ENCODE results near the gene ARHGAP26.

ARHGAP26 gene

DNA sequence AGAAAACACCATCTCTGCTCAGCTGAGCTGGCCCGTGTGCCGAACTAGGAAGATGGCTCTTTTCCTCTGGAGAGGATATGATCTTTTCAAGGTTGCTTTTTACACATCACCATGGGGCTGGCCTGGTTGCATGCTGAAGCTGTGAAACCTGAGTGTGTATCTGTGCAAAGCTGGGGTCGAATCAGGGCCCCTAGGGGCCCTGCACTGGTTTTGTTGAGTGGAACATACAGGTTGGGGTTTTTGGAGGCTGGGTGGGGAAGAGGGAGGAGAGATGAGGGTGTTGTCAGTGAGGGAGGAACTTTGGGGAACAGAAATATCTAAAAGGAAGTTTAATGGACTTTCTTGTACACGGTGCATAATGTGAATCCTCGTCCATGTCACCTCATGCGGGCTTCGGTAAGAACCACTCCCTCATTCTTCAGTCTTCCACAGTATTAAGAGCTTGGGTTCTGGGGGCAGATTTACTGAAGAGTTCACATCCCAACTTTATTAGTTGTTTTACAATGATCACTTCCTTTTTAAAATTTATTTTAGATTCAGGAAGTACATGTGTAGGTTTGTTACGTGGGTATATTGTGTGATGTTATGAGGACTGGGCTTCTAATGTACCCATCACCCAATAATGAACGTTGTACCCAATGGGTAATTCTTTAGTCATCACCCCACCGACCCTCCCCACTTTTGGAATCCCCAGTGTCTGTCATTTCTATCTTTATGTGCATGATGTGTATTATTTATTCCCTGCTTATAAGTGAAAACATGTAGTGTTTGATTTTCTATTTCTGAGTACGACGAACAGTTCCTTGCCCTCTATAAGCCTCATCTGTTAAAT is 395.1 kb downstream of the ARHGAP26 start:
- H3K9me3 Mint-ChIP-seq = no peaks in the 10 kb centered on the region
- H3K4me3 Mint-ChIP-seq = no peak overlapping the region
- no peaks in the 10 kb centered on the region for H3K4me1 Mint-ChIP-seq
- no peak for DNase-seq
- peaks cover 2% of the 10 kb centered on the region for H3K36me3 Mint-ChIP-seq
- CTCF ChIA-PET = no interaction called here
- no peaks in the 10 kb centered on the region for H3K27me3 Mint-ChIP-seq
- no peak overlapping the region for H3K27ac Mint-ChIP-seq

DNA sequence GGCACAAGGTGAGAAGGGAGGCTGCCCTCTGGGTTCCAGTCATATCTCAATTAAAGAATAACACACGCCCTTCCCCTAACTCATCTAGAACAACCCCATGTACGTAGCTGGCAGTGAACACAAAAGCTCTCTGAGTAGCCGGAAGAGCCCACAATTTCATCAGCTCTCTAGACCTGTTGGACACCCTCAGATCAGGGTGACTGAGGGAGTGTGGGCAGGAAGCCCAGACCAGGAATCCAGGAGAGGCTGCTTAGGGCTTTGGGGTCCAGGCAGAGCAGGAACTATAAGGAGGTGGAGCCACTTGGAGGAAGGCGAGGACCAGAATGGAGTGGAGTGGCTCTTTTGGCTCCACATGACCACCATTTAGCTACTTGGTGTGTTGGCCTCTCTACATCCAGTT is 395.9 kb downstream of the ARHGAP26 start:
- no peak for DNase-seq
- Mint-ChIP-seq H3K36me3 (peaks cover 2% of the 10 kb centered on the region), H3K27me3 (no peaks in the 10 kb centered on the region), H3K9me3 (no peaks in the 10 kb centered on the region), H3K4me3 (no peak overlapping the region), H3K4me1 (no peaks in the 10 kb centered on the region), H3K27ac (no peak overlapping the region)
- CTCF ChIA-PET = no interaction called here

DNA sequence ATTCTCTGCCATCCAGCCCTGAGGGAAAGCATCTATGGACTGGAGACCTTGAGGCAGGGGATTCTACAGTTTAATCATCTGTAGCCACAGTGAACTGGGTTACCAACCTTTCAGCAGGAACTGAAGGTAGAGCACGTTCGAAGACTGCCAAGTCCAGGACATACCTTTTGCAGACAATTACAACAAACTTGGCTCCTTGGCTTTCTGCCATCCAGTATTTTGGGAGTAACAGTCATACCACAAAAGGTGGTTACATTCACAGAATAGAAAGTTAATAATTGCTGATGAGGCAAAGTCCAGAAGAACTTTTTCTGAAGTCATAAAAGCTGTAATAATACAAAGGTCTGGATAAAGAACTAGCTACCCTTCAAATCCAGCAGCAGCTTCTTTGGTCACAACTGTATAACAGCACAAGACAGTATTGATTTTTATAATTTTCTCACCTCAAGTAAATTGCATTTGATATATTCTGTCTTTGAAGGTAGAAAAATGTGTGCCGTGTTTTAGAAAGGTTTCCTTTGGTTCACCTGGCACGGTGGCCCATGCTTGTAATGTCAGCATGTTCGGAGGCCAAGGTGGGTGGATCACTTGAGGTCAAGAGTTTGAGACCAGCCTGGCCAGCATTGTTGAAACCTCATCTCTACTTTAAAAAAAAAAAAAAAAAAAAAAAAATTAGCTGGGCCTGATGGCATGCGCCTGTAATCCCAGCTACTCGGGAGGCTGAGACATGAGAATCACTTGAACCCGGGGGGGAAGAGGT is 396.7 kb downstream of the ARHGAP26 start:
- H3K4me3 Mint-ChIP-seq = no peak overlapping the region
- H3K27ac Mint-ChIP-seq = no peak overlapping the region
- H3K9me3 Mint-ChIP-seq = no peaks in the 10 kb centered on the region
- CTCF ChIA-PET = no interaction called here
- no peaks in the 10 kb centered on the region for H3K4me1 Mint-ChIP-seq
- H3K36me3 Mint-ChIP-seq = no peaks in the 10 kb centered on the region
- no peaks in the 10 kb centered on the region for H3K27me3 Mint-ChIP-seq
- DNase-seq = no peak

DNA sequence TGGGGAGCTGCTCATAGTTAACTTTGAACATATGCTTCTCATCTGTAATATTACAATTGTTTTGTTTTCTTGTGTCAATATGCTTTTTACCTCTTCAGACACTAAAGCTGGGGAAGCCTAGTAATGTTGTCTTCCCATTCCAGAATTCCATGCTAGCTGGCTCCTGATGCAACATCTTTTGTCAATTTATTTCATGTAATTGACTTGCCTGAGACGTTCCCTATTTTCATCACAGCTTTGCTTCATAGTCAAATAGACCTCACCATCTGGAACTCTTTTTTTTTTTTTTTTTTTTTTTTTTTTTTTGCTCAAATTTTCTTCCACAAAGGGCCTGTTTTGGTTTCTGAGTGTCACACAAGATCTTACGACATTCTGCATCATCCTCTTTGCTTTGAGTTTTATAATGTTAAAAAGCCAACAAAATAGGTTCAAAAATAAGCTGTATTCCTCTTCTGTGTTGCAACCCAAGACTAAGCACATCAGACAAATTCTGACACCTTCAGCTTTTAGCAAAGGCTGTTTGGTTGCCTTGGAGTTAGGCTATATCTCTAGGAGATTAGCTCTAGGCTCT is 398.1 kb downstream of the ARHGAP26 start:
- DNase-seq = no peak
- H3K4me1 Mint-ChIP-seq = no peaks in the 10 kb centered on the region
- H3K9me3 Mint-ChIP-seq = no peaks in the 10 kb centered on the region
- CTCF ChIA-PET = no interaction called here
- H3K36me3 Mint-ChIP-seq = no peaks in the 10 kb centered on the region
- H3K27me3 Mint-ChIP-seq = no peaks in the 10 kb centered on the region
- H3K27ac Mint-ChIP-seq = no peak overlapping the region
- no peak overlapping the region for H3K4me3 Mint-ChIP-seq

DNA sequence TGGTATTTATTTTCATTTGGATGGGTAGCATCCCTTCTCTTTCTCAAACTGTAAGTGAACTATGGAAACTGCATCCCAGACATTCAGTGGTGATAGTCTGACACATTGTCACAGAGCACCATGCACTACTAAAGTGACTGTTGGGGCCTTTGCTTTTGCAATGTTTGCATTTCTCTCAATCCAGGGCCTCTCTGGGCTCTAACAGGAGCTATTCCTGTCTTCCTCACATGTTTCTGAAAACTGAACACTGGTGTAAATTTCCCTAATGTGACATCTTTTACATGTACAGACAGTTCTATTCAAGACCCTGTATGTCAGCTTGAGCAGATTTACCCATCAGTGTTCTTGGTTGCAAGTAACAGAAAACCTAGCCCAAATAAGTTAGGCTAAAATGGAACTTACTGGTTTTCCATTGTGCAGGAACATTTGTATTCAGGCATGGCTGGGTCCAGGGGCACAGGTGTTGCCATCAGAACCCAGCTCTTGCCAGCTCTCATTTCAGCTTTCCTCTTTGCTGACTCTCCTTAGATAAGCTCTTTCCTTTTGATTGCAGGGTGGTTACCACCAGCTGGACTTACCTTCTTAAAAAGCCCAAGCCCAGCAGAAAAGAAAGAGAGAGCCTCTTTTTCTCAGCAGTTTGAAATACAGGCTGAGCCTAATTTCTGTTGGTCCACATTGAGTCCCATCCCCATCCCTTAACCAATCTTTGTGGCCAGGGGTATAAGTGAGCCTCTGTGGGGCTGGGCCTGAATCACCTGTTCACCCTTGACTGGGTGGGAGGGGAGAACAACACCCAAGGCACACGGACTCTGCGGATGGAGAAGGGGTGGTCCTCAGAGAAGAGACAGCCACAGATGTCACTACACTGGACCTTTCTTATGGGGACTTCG is 399.0 kb downstream of the ARHGAP26 start:
- Mint-ChIP-seq H3K4me1 (no peaks in the 10 kb centered on the region), H3K36me3 (no peaks in the 10 kb centered on the region), H3K27ac (no peak overlapping the region), H3K4me3 (no peak overlapping the region), H3K9me3 (no peaks in the 10 kb centered on the region), H3K27me3 (no peaks in the 10 kb centered on the region)
- CTCF ChIA-PET = no interaction called here
- DNase-seq = no peak

DNA sequence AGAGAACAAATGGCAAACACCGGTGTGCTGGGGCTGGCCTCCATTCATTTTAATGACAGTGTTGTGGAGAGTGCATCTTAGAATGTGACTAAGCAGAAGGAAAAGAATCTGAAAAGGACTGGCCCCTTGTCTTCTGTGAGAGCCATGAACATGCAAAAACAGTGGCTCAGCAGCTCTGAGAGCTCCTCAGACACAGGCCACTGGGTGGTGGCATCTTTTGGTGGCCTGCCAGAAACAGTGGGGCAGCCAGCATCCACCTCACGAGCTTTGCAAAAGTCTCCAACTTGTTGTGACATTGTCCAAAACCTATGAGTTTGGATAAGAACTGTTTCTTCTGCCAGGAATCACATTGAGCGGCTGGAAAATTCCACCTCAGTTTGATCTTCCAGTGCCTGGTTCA is 399.9 kb downstream of the ARHGAP26 start:
- no peak overlapping the region for H3K27ac Mint-ChIP-seq
- CTCF ChIA-PET = no interaction called here
- DNase-seq = no peak
- no peaks in the 10 kb centered on the region for H3K4me1 Mint-ChIP-seq
- H3K36me3 Mint-ChIP-seq = no peaks in the 10 kb centered on the region
- no peak overlapping the region for H3K4me3 Mint-ChIP-seq
- no peaks in the 10 kb centered on the region for H3K9me3 Mint-ChIP-seq
- H3K27me3 Mint-ChIP-seq = no peaks in the 10 kb centered on the region

DNA sequence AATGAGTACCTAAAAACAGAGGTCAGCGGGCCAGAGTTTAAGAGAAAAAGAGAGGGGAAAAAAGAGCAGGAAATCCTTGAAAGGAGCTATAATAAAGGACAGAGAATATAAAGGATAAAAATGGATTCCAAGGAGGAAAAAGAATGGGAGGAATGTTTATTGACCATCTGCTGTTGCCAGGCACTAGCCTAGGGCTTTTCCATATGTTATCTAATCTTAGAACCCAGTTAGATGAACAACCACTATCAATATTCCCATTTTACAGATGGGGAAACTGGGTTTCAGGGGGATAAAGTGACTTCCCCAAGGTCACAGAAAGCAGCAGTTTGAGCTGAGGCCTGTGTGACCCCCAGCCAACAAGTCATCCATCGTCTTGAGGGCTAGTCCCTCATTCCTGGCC is 400.8 kb downstream of the ARHGAP26 start:
- Mint-ChIP-seq H3K4me3 (no peak overlapping the region), H3K36me3 (no peaks in the 10 kb centered on the region), H3K9me3 (no peaks in the 10 kb centered on the region), H3K27me3 (no peaks in the 10 kb centered on the region), H3K27ac (no peak overlapping the region), H3K4me1 (no peaks in the 10 kb centered on the region)
- CTCF ChIA-PET = no interaction called here
- no peak for DNase-seq

DNA sequence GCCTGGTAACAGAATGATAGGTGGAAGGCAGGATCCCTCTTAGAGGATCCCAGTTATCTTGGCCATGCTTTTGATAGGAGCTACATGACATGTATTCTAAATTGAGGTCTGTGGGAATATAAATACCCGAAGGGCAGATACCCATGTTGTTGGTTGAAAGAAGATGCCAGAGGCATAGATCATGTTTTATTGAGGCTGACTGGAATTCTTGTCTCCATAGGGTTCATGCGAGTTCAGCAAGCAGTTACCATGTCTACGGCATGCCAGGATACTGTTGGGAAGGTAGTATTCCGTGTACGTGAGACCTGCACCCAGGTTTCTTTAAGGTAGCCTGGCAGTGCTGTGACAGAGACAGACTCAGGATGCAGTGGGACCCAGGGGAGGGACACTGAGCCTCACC is 402.6 kb downstream of the ARHGAP26 start:
- Mint-ChIP-seq H3K36me3 (no peaks in the 10 kb centered on the region), H3K4me1 (no peaks in the 10 kb centered on the region), H3K4me3 (no peak overlapping the region), H3K9me3 (no peaks in the 10 kb centered on the region), H3K27ac (no peak overlapping the region), H3K27me3 (no peaks in the 10 kb centered on the region)
- no peak for DNase-seq
- CTCF ChIA-PET = no interaction called here

DNA sequence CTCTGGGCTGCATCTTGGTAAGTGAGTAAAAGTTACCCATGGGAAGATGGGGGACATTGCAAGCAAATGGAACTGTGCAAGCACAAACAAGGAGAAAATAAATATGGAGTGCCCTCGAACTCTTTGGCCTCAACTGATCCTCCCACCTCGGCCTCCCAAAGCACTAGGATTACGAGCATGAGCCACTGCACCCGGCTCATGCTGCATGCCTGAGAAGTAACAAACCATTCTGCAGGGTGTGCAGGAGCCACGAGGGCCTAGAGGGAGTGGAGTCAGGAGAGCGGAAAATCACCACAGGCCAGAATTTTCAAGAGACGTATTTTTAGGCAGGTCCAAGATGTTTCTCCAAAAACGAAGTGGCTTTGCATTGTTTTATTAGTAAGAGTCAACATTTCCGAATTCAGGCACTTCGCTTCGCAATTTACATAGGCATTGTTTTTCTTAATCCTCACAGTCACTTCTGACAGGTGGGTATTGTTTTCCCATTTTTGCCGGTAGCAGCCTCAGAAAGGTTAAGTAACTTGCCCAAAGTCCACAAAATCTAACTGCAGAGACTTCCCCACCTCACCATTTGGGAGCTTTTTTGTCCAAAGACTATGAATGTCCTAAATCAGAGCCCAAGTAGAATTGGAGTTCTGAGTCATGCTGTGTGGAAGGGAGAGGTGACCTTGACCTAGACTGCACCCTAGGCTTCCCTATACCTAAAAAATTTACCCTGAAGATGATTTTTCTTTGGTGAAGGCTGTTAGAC is 403.1 kb downstream of the ARHGAP26 start:
- Mint-ChIP-seq H3K27me3 (no peaks in the 10 kb centered on the region), H3K4me3 (no peak overlapping the region), H3K4me1 (no peaks in the 10 kb centered on the region), H3K27ac (no peak overlapping the region), H3K9me3 (no peaks in the 10 kb centered on the region), H3K36me3 (no peaks in the 10 kb centered on the region)
- CTCF ChIA-PET = no interaction called here
- no peak for DNase-seq

DNA sequence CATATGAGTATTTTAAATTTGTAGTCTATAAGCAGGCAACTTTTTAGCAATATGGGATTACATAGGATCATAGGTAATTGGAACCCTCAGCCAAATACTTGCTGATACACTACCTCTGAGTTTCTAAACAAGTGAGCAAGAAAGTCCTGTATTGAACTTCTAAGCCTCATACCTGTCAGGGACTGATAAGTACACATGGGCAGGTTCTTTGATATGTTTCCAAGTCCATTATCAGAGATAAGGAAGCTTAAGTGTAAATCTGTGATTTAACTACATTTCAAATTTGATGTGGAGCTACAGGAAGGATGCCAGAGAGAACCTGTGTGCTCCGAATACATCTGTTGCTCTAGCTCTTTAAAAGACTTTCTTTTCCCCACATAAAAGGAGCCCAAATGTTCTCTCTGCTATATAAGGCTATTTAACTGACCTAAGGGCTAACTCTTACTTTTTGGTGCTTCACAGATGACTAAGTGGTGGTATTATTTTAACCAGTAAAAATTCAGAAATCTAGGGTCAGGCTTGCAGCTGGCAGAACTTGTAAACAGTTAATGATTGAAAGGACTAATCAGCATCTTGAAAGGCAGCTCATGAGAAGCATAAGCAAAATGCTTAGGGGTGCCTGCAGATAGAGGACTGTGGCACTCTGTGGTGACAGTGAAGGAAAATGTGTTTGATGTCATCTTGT is 404.7 kb downstream of the ARHGAP26 start:
- Mint-ChIP-seq H3K4me1 (no peaks in the 10 kb centered on the region), H3K4me3 (no peak overlapping the region), H3K9me3 (no peaks in the 10 kb centered on the region), H3K27me3 (no peaks in the 10 kb centered on the region), H3K36me3 (peaks cover 3% of the 10 kb centered on the region), H3K27ac (no peak overlapping the region)
- CTCF ChIA-PET = no interaction called here
- no peak for DNase-seq

DNA sequence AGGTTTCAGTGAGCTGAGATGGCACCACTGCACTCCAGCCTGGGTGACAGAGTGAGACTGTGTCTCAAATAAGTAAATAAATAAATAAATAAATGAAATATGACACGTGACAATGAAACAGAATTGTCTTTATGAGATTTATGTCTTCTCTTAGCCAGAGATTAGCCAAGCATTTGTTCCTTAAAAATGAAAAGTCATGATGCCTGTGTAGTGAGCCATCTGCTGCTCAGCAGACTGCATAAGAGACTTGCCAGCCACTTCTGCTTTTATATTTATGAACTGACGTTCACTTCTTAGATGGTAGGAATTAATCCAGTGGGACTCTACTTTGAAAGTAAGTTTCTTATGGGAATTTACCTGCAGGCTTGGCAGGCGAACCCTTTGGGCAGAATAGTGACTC is 405.9 kb downstream of the ARHGAP26 start:
- Mint-ChIP-seq H3K36me3 (peaks cover 9% of the 10 kb centered on the region), H3K27me3 (no peaks in the 10 kb centered on the region), H3K4me3 (no peak overlapping the region), H3K4me1 (no peaks in the 10 kb centered on the region), H3K27ac (no peak overlapping the region), H3K9me3 (peaks cover 1% of the 10 kb centered on the region)
- CTCF ChIA-PET = no interaction called here
- no peak for DNase-seq

DNA sequence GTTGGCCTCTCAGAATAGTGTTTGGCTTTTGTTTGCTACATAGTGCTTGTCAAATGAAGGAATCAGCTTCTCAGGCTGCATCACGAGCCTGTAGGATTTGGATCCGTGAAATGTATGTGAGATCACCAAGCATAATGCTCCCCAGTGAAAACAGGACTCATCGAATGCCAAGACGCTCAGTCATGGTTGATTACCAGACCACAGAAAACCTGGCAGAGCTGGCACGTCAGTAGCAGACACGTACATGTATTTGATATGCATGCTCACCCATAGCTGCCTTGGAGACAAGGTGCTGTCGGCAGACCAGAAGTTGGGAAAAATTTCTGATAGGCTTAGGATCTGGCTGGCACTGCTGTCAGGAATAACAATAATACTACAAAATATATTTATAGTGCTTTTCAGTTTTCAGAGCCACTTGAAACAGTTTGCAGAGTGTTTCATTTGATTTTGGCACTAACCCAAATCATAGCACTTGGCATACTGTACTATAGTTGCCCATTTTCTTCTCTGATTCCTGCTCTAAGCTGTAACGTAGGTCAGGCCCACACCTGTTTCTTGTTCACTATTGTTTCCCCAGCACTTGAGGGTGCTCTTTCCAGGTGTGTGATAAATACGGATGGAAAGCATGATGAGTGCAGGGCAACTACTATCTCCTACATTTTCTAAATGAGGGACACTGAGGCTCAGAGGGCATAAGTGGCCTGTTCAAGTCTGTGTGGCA is 407.2 kb downstream of the ARHGAP26 start:
- Mint-ChIP-seq H3K27ac (no peak overlapping the region), H3K27me3 (no peaks in the 10 kb centered on the region), H3K4me3 (no peak overlapping the region), H3K9me3 (peaks cover 3% of the 10 kb centered on the region), H3K36me3 (peaks cover 9% of the 10 kb centered on the region), H3K4me1 (peaks cover 2% of the 10 kb centered on the region)
- DNase-seq = no peak
- CTCF ChIA-PET = interaction anchor here (1.1 kb wide), 1 partner anchor 12 kb away, joined by 4 read pairs; no protein-coding TSS in a partner anchor

Data from activated naive CD4-positive, alpha-beta T cell treated with anti-CD3 and anti-CD28 coated beads, Interleukin-2, amount 10 ng/mL, durations not matched to agents 7 days and 5 days (primary cell).